GM12865 (cell line): ENCODE data around the gene STARD8.
"Not testable (repeated sequence)": the region's sequence is repeated elsewhere in the genome, so short reads cannot be mapped to it uniquely, and the experiment has no call there.

Source experiments
- DNase-seq: peaks from one replicate; pipeline ENCODE4 v3.0.0; 2010; ENCODE audit warnings: low read depth
- H3K4me3 ChIP-seq: 2 replicates; pipeline ENCODE4 v1.5.1; 2011; ENCODE audit warnings: mild to moderate bottlenecking, low read depth, low read length, control low read depth
- TF ChIP-seq, protein P1 (sequence below): IDR thresholded peaks from 2 replicates; pipeline ENCODE4 v1.5.1; 2011; ENCODE audit warnings: low read length, control low read depth, low read depth, inconsistent platforms; ENCODE audit not compliant: insufficient read depth; ENCODE audit errors: missing control alignments

Gene STARD8

GRCh38 chrX:68650491-68650890 is 3.0 kb downstream of the STARD8 start:
- H3K4me3 ChIP-seq: no peak overlapping the region
- DNase-seq: no peak
- TF ChIP-seq, protein P1, sequence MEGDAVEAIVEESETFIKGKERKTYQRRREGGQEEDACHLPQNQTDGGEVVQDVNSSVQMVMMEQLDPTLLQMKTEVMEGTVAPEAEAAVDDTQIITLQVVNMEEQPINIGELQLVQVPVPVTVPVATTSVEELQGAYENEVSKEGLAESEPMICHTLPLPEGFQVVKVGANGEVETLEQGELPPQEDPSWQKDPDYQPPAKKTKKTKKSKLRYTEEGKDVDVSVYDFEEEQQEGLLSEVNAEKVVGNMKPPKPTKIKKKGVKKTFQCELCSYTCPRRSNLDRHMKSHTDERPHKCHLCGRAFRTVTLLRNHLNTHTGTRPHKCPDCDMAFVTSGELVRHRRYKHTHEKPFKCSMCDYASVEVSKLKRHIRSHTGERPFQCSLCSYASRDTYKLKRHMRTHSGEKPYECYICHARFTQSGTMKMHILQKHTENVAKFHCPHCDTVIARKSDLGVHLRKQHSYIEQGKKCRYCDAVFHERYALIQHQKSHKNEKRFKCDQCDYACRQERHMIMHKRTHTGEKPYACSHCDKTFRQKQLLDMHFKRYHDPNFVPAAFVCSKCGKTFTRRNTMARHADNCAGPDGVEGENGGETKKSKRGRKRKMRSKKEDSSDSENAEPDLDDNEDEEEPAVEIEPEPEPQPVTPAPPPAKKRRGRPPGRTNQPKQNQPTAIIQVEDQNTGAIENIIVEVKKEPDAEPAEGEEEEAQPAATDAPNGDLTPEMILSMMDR: no peak

- no peak for DNase-seq
- H3K4me3 ChIP-seq: no peak overlapping the region
- TF ChIP-seq, protein P1: no peak
Measured at GRCh38 chrX:68651110-68651509, 3.6 kb downstream of the STARD8 start.

- no peak for DNase-seq
Measured at GRCh38 chrX:68652326-68653170, 5.1 kb downstream of the STARD8 start.

DNA sequence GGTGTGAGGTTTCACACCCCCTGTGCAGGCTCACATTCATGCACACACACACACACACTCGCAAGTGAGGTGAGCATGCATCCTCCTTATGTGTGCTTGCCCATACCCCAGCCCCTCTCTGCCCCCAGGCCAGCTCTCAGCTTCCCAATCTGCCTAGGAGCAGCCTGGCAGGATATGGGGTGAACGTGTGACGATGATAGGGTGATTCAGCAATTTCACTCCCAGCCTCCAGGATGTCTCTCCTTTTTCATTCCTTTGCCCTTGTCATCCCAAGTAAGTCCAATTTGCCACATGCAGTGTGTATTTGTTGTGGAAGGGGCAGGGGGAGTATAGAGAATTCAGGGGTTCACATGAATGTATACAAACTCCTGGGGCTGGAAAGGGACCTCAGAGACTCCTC is 7.2 kb downstream of the STARD8 start:
- TF ChIP-seq, protein P1: no peak
- no peak overlapping the region for H3K4me3 ChIP-seq
- no peak for DNase-seq

More at GRCh38 chrX:68652326-68653170, 5.1 kb downstream of the STARD8 start:
- TF ChIP-seq, protein P1: no peak
- H3K4me3 ChIP-seq: no peak overlapping the region

GRCh38 chrX:68656473-68656872 is 9.0 kb downstream of the STARD8 start:
- H3K4me3 ChIP-seq, DNase-seq: not testable (repeated sequence)

- TF ChIP-seq, protein P1: no peak
- no peak for DNase-seq
- no peak overlapping the region for H3K4me3 ChIP-seq
Measured at GRCh38 chrX:68658530-68658929, 11.1 kb downstream of the STARD8 start.

- TF ChIP-seq, protein P1: no peak
- H3K4me3 ChIP-seq: no peak overlapping the region
- DNase-seq: no peak
Measured at GRCh38 chrX:68659385-68659784, 11.9 kb downstream of the STARD8 start.
